Endothelial cell of umbilical vein (primary cell): ENCODE results near the gene PDGFB. TPM values are rescaled to one million over a fixed set of nuclear protein-coding genes. Genes with fewer than 3 reads are reported as not detected.

ENCODE experiments used
- BruUV-seq: library from RNA; stranded (reverse); fragments of 400-500 nt; replicated peaks from 2 replicates; lab custom pipeline; 2021; lab: Mats Ljungman, UMichigan
- CTCF ChIA-PET: fragments of 300-600, 350-600 bp; sonication (Branson Sonifier 250); formaldehyde crosslinking; loops from one replicate; lab custom pipeline; 2021; ENCODE audit warnings: antibody characterized with exemption, inconsistent platforms; lab: Charles Lee
- POLR2A ChIA-PET: fragments of 300-600, 350-600 bp; sonication (Branson Sonifier 250); formaldehyde crosslinking; loops from one replicate; lab custom pipeline; 2021; ENCODE audit warnings: antibody characterized with exemption, inconsistent platforms; lab: Charles Lee
- DNase-seq: peaks from one replicate; pipeline ENCODE4 v3.0.0-alpha.2; 2011; ENCODE audit warnings: low read depth, low spot score
- FAIRE-seq: peaks from 2 replicates; lab custom pipeline; 2011; peaks lifted over from hg19 to GRCh38; lab: Jason Lieb, UNC
- H2AFZ ChIP-seq: 2 replicates; pipeline ENCODE4 v1.6.0; 2012; ENCODE audit warnings: low read depth, low read length, control low read depth, inconsistent platforms
- H3K27ac ChIP-seq: 2 replicates; pipeline ENCODE4 v1.5.1; 2011; ENCODE audit warnings: low read depth, mild to moderate bottlenecking, control low read depth, low read length, moderate library complexity; ENCODE audit not compliant: insufficient read depth
- H3K27me3 ChIP-seq, 2 experiments: 2 replicates each; pipeline versions ENCODE4 v1.6.0 to v1.6.1; 2011; ENCODE audit warnings: low read length in 2 of 2, mixed read lengths in 1 of 2; ENCODE audit not compliant: control insufficient read depth in 2 of 2, insufficient read depth in 2 of 2
- H3K36me3 ChIP-seq, 2 experiments: 2 replicates in 1 of 2; 3 replicates in 1 of 2; pipeline ENCODE4 v1.5.1; 2011; ENCODE audit warnings: low read length in 2 of 2, mild to moderate bottlenecking in 1 of 2, moderate library complexity in 1 of 2; ENCODE audit not compliant: control insufficient read depth in 2 of 2, insufficient read depth in 2 of 2; ENCODE audit errors: extremely low read depth in 1 of 2
- H3K4me1 ChIP-seq: 3 replicates; pipeline ENCODE4 v1.5.1; 2011; ENCODE audit warnings: mild to moderate bottlenecking, low read length; ENCODE audit not compliant: control insufficient read depth, insufficient read depth; ENCODE audit errors: extremely low read depth
- H3K4me2 ChIP-seq: 2 replicates; pipeline ENCODE4 v1.6.1; 2011; ENCODE audit warnings: low read length, control low read depth, mixed read lengths; ENCODE audit not compliant: insufficient read depth
- H3K4me3 ChIP-seq, 3 experiments: fragments of 200-600 bp in 1 of 3; sonication (generic), shearing (Covaris generic) in 1 of 3; replicated peaks in 1 of 3; 2 replicates each; pipeline ENCODE4 v1.5.1; 2011 to 2016; ENCODE audit warnings: control low read depth in 3 of 3, low read length in 3 of 3, mild to moderate bottlenecking in 2 of 3, inconsistent platforms in 1 of 3, low read depth in 1 of 3, moderate library complexity in 1 of 3; ENCODE audit not compliant: insufficient read depth in 1 of 3
- H3K79me2 ChIP-seq: 2 replicates; pipeline ENCODE4 v1.6.0; 2012; ENCODE audit warnings: low read length, inconsistent platforms; ENCODE audit not compliant: control insufficient read depth, insufficient read depth
- H3K9ac ChIP-seq: replicated peaks from 2 replicates; pipeline ENCODE3; 2011; ENCODE audit warnings: low read length, control low read depth; ENCODE audit not compliant: insufficient read depth; ENCODE audit errors: extremely low read depth
- H3K9me1 ChIP-seq: replicated peaks from 3 replicates; pipeline ENCODE4 v1.6.0; 2011; ENCODE audit warnings: mild to moderate bottlenecking, low read length; ENCODE audit not compliant: control insufficient read depth, insufficient read depth; ENCODE audit errors: extremely low read depth
- H3K9me3 ChIP-seq: replicated peaks from 2 replicates; pipeline ENCODE4 v1.5.1; 2012; ENCODE audit warnings: low read length, inconsistent platforms; ENCODE audit not compliant: control insufficient read depth, insufficient read depth
- H4K20me1 ChIP-seq: replicated peaks from 2 replicates; pipeline ENCODE3; 2011; ENCODE audit warnings: mild to moderate bottlenecking, low read length; ENCODE audit not compliant: control insufficient read depth, insufficient read depth; ENCODE audit errors: extremely low read depth
- FOS ChIP-seq: IDR thresholded peaks from 2 replicates; pipeline ENCODE4 v1.6.1; 2011; ENCODE audit warnings: mild to moderate bottlenecking, low read length, moderate library complexity, borderline replicate concordance; ENCODE audit not compliant: insufficient read depth
- JUN ChIP-seq: IDR thresholded peaks from 2 replicates; pipeline ENCODE4 v1.6.1; 2011; ENCODE audit warnings: borderline replicate concordance, low read depth; ENCODE audit not compliant: insufficient read length, insufficient read depth
- MAX ChIP-seq: IDR thresholded peaks from 2 replicates; pipeline ENCODE4 v1.6.1; 2011; ENCODE audit not compliant: insufficient read depth, insufficient read length
- MYC ChIP-seq: IDR thresholded peaks from one replicate; pipeline ENCODE4 v1.6.1; 2011; ENCODE audit warnings: mild to moderate bottlenecking, low read depth, low read length
- POLR2A ChIP-seq: IDR thresholded peaks from 2 replicates; pipeline ENCODE4 v1.6.1; 2012; ENCODE audit warnings: low read depth, mild to moderate bottlenecking, control low read depth, low read length
- POLR2AphosphoS5 ChIP-seq: IDR thresholded peaks from 2 replicates; pipeline ENCODE4 v1.6.1; 2012; ENCODE audit warnings: low read depth, mild to moderate bottlenecking, control low read depth, low read length, moderate library complexity; ENCODE audit not compliant: insufficient read depth
- dilution Hi-C: fragments of 300-500 bp; cut with MboI; formaldehyde crosslinking; loops from one replicate; pipeline ENCODE4 v1.15.0; 2019; ENCODE audit warnings: low sequenced_read_pairs; ENCODE audit not compliant: extremely low pct_ligation_motif_present
- intact Hi-C: fragments of 100-400 bp; cut with micrococcal nuclease; formaldehyde crosslinking; loops from one replicate; pipeline ENCODE4 v1.10.0; 2022
- polyA plus RNA-seq, 4 experiments: library from polyadenylated mRNA; depleted of rRNA in 3 of 4; stranded (reverse) in 3 of 4; unstranded in 1 of 4; fragments of >200 nt; gene quantifications; 2 replicates each; pipeline versions ENCODE4 v1.2.1 to v1.2.3, GENCODE V29; 2011 to 2012; ENCODE audit warnings: missing spikeins in 1 of 4
- total RNA-seq: library from RNA; stranded (reverse); gene quantifications from 2 replicates; pipeline ENCODE4 v1.2.3, GENCODE V29; 2021
- TF ChIP-seq, protein P1 (sequence below), 2 donors: IDR thresholded peaks; 1 replicate in 1 of 2; 2 replicates in 1 of 2; pipeline ENCODE4 v1.5.1; 2011; ENCODE audit warnings: low read length in 2 of 2, mild to moderate bottlenecking in 2 of 2, moderate library complexity in 2 of 2, control low read depth in 1 of 2, inconsistent platforms in 1 of 2, low read depth in 1 of 2; ENCODE audit not compliant: insufficient read depth in 1 of 2; ENCODE audit errors: extremely low read depth in 1 of 2

Gene PDGFB
- total and polyA plus RNA-seq, 2 donors (not counting 3 experiments of a cell fraction or from before 2014, with no cell fraction given), result 135 to 240 TPM

DNA sequence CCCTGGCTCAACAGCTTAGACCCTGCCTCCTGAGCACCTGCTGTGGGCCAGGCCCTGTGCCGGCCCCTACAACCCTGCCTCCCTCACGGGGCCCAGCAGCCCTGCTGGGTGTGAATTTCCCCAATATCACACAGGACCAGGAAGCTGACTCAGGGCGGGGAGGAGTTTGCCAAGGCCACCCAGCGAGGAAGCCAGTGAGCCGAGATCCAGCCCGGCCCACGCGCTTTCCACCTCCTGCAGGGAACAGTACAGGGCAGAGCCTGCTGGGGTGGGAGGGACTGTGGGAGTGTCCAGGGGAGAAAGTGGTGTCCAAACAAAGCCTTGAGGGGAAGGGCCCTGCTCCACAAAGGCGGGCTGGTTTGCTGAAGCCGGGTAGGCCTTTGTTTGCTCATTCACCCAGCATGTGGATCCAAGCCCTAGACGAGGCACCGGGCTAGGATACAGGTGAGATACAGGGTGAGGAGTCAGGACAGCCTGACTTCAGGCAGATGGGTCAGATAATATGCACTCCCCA, 47.8 kb upstream of the PDGFB start:
- peak; percentile 100 for FAIRE-seq
- Histone ChIP-seq H2AFZ (peak overlapping the region; percentile 58), H4K20me1 (no peaks in the 10 kb centered on the region), H3K4me3 (no peak overlapping the region), H3K4me1 (peaks cover 17% of the 10 kb centered on the region), H3K9ac (peak overlapping the region; percentile 56), H3K79me2 (no peaks in the 10 kb centered on the region), H3K36me3 (no peaks in the 10 kb centered on the region), H3K27ac (peak overlapping the region; percentile 85), H3K4me2 (no peak overlapping the region), H3K9me1 (no peaks in the 10 kb centered on the region), H3K9me3 (no peaks in the 10 kb centered on the region), H3K27me3 (no peaks in the 10 kb centered on the region)
- POLR2A ChIA-PET, result interaction anchor here (0.8 to 1.7 kb wide), 2 partner anchors 9 to 48 kb away, joined by 3 to 7 read pairs; partner anchors contain the start of gene PDGFB
- peak; percentile 96 for DNase-seq
- dilution Hi-C loops, result no loop called here
- TF ChIP-seq MAX (no peak), MYC (no peak), FOS (peak; percentile 85), JUN (peak; percentile 39), POLR2A (peak; percentile 56), POLR2AphosphoS5 (peak; percentile 64)
- TF ChIP-seq, protein P1, sequence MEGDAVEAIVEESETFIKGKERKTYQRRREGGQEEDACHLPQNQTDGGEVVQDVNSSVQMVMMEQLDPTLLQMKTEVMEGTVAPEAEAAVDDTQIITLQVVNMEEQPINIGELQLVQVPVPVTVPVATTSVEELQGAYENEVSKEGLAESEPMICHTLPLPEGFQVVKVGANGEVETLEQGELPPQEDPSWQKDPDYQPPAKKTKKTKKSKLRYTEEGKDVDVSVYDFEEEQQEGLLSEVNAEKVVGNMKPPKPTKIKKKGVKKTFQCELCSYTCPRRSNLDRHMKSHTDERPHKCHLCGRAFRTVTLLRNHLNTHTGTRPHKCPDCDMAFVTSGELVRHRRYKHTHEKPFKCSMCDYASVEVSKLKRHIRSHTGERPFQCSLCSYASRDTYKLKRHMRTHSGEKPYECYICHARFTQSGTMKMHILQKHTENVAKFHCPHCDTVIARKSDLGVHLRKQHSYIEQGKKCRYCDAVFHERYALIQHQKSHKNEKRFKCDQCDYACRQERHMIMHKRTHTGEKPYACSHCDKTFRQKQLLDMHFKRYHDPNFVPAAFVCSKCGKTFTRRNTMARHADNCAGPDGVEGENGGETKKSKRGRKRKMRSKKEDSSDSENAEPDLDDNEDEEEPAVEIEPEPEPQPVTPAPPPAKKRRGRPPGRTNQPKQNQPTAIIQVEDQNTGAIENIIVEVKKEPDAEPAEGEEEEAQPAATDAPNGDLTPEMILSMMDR (IDR thresholded peaks at IDR 0.05; ENCODE audit: extremely low read depth in 1 of 2, insufficient read depth in 1 of 2, low read depth in 1 of 2, low read length in 2 of 2), result no peak
- BruUV-seq, result no TSS peak
- CTCF ChIA-PET, result interaction anchor here (0.7 to 2.5 kb wide), 10 partner anchors 9 to 76 kb away, joined by 3 to 12 read pairs (median 6); partner anchors contain the start of gene PDGFB
- intact Hi-C loops, result loop anchor here (1.0 kb wide), 2 partner anchors 9 to 19 kb away; no protein-coding TSS in a partner anchor
